KOPT-K1 (cell line): ENCODE measurements around the gene ZNF212.
"Not testable (repeated sequence)": the region's sequence is repeated elsewhere in the genome, so short reads cannot be mapped to it uniquely, and the experiment has no call there.

Source experiments
- H3K27ac ChIP-seq: fragments of 200-600 bp; sonication (generic); 2 replicates; pipeline ENCODE4 v1.5.1; 2016; ENCODE audit warnings: antibody characterized with exemption, mild to moderate bottlenecking, low read depth, low read length; ENCODE audit not compliant: poor library complexity, severe bottlenecking
- H3K36me3 ChIP-seq: fragments of 200-600 bp; sonication (generic); 2 replicates; pipeline ENCODE4 v1.5.1; 2017; ENCODE audit warnings: antibody characterized with exemption, mild to moderate bottlenecking, low read length, moderate library complexity; ENCODE audit not compliant: insufficient read depth
- H3K9me3 ChIP-seq: fragments of 200-600 bp; sonication (generic); 2 replicates; pipeline ENCODE4 v1.5.1; 2017; ENCODE audit warnings: antibody characterized with exemption, low read length, mild to moderate bottlenecking; ENCODE audit not compliant: insufficient read depth, poor library complexity, severe bottlenecking

The ZNF212 gene

DNA sequence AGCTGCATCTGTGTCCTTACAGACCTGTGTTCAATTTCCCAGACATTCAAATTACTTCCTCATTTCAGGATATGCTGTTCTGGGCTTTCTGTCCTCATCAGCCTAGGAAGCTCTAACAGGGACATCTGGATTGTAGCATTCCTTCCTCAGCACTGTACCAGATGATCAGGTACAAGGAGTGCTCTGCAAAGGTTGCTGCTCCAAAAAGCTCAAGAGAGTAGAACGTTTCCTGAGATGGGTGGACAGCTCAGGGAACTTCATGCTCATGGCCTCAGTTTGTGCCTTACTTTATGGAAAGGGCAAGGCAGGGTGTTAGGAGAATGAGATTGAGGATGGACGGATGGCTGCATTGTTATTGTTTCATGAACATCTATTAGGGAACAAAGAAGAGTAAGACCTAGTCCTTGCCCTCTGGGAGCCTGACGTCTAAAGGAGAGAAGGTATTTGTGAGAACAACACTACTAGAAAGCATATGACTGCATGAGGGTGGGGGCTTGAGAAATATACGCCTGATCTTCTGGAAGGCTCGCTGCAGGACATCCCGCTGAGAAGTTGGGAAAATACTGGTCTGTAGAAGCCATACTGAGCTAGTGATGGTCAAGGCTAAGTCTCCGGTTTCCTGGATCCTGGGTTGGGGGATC is 10.5 kb upstream of the ZNF212 start:
- H3K27ac ChIP-seq, result no peak overlapping the region

DNA sequence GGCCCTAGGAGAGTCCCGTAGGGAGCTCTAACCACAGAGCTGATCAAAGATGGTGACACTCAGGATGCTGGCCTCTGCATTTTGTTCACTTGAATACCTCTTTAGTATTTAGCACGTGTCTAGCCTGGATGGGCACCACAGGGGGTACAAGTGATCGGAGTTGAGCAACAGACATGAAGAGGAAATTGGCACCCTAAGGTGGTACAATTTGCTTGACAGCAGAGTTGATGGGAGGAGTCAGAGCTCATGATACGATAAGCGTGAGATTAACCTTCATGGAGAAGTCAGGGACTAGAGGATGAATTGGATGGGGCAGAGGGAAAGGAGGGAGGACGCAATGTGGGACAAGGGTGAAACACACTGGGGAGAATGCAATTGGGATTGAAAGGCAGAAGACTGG is 9.9 kb upstream of the ZNF212 start:
- Histone ChIP-seq H3K9me3 (no peaks in the 10 kb centered on the region), H3K36me3 (peaks cover 19% of the 10 kb centered on the region), H3K27ac (no peak overlapping the region)

More for the DNA sequence above, 10.5 kb upstream of the ZNF212 start:
- H3K9me3 ChIP-seq, result no peaks in the 10 kb centered on the region
- peaks cover 25% of the 10 kb centered on the region for H3K36me3 ChIP-seq

DNA sequence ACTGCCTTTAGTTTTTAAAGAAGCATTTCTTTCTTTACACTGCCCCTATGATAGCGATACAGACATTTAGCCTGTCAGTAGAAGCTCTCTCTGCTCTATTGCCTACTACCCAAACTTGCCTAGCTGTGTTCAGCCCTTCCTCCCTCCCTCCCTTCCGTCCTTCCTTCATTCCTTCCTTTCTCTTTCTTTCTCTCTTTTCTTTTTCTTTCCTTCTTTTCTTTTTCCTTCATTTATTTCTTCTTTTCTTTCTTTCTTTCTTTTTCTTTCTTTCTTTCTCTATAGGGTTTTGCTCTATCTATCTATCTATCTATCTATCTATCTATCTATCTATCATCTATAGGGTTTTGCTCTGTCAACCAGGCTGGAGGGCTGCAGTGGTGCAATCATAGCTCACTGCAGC is 7.1 kb upstream of the ZNF212 start:
- no peak overlapping the region for H3K27ac ChIP-seq
- no peaks in the 10 kb centered on the region for H3K36me3 ChIP-seq
- H3K9me3 ChIP-seq, result no peaks in the 10 kb centered on the region

DNA sequence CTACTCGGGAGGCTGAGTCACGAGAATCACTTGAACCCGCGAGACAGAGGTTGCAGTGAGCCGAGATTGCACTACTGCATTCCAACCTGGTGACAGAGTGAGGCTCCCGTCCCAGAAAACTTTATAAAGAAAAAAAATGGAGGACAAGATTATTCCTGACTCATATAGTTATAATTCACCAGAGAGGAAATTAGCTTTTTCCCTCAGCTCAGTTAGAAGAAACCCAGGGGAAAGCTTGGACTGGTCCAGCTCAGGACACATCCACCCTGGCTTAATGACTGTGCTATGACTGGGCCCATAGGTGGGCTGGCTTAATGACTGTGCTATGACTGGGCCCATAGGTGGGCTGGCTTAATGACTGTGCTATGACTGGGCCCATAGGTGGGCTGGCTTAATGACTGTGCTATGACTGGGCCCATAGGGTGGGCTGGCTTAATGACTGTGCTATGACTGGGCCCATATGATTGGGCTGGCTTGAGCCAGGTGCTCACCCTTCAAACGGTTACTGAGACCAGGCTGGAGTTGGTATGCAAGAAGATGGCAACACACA is 5.7 kb upstream of the ZNF212 start:
- not testable (repeated sequence) for H3K36me3 ChIP-seq, H3K9me3 ChIP-seq, H3K27ac ChIP-seq

DNA sequence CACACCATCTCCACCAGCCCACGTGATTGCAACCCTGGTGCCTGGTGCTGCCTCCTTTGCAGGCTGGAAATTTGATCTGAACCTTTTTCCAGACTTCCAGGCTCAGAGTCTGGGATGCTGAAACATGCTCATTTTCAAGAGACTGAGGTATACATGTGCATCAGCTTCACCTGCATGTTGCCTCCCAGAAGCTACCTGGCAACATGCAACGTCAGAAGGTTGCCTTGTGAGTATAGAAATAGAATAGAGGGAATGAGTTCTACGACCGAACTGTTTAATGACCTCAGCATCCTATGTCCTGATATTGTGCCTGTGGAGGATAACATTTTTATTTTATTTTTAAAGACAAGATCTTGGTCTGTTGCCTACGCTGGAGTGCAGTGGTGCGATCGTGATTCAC is 1.9 kb upstream of the ZNF212 start:
- H3K9me3 ChIP-seq, result no peaks in the 10 kb centered on the region
- H3K27ac ChIP-seq, result no peak overlapping the region
- peaks cover 9% of the 10 kb centered on the region; the same call in 1 of the 2 replicates for H3K36me3 ChIP-seq

DNA sequence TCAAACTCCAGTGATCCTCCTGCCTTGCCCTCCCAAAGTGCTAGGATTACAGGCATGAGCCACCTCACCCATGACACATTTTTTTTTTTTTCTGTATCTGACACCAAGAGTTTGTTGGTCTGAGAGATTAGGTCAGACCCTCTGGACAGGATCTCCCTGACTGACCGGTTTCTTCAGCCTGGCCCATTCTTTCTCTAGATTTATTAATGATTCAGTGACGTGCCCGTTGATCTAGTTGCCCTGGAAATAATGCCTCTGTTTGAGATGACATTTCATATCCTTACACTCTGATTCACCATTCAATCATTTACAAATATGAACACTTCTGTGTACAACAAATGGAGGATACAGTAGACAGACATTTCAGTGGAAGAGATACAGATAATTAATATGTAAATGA is 1.4 kb upstream of the ZNF212 start:
- Histone ChIP-seq H3K9me3 (no peaks in the 10 kb centered on the region), H3K27ac (no peak overlapping the region)

DNA sequence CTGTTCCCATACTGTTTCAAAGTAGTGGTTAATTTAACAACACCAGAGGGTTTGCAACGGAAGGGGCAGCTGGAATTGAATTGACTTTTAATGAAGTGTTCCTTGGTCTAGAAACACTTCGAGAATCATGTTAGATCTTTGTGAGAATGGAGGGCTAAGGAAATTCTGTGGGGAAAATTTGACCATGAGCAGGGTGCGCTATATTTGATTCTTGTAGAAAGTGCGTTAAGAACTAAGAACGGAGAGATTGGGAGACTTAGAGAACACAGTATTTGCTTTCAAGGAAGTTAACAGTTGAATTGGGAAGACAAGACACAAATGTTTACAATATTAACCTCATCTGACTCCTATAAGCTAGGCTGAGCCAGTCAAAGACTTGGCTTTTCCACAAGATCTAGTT is 1.2 kb downstream of the ZNF212 start:
- H3K36me3 ChIP-seq, result peaks cover 13% of the 10 kb centered on the region; the same call in 1 of the 2 replicates
- no peaks in the 10 kb centered on the region for H3K9me3 ChIP-seq
- H3K27ac ChIP-seq, result peak overlapping the region; percentile 74

More for the DNA sequence above, 1.4 kb upstream of the ZNF212 start:
- H3K36me3 ChIP-seq, result peaks cover 13% of the 10 kb centered on the region; the same call in 1 of the 2 replicates

DNA sequence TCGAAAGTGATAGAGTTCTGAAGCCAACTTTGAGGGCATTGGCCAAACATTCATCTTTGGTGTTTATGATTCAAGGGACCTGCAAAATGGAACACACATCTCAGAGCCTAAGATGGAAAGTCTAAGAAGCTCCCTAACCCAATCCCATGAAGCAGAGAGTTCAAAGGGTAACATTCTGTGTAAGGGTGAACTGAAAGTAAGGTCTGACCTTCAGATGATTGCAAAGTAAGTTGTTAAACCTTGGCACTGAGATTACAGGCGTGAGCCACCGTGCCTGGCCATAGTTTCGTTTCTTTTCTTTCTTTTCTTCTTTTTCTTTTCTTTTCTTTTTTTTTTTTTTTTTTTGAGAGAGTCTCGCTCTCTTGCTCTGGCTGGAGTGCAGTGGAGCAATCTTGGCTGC is 2.2 kb downstream of the ZNF212 start:
- no peak overlapping the region for H3K27ac ChIP-seq
- peaks cover 13% of the 10 kb centered on the region; the same call in 1 of the 2 replicates for H3K36me3 ChIP-seq
- no peaks in the 10 kb centered on the region for H3K9me3 ChIP-seq

DNA sequence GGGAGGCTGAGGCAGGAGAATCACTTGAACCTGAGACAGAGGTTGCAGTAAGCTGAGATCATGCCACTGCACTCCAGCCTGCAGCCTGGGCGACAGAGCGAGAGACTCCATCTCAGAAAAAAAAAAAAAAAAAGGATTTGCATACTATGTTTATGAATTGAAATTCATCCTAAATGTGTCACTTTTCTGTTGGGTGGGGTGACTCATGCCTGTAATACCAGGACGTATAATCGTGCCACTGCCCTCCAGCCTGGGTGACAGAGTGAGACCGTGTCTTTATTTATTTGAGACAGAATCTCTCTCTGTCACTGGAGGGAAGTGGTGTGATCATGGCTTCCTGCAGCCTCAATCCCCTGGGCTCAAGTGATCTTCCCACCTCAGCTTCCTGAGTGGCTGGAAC is 5.8 kb downstream of the ZNF212 start:
- Histone ChIP-seq H3K9me3 (no peaks in the 10 kb centered on the region), H3K27ac (no peak overlapping the region), H3K36me3 (peaks cover 16% of the 10 kb centered on the region; the same call in 1 of the 2 replicates)

DNA sequence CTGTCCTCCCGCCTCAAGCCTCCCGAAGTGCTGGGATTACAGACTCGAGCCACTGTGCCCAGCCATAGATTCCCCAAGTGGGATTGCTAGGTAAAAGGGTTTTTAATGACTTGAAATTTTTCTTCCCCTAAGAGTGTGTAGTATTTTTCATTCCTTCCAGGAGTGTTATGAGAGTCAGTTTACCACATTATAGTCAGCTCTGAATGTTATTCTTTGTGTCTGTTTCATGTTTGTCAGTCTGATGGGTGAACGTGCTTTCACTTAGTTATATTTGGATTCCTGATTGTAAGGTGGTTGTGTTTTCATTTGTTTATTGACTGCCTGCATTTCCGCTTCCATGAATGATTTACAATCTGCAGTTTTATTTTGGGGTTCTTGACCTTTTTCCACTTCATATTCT is 6.3 kb downstream of the ZNF212 start:
- Histone ChIP-seq H3K9me3 (no peaks in the 10 kb centered on the region), H3K27ac (no peak overlapping the region), H3K36me3 (peaks cover 21% of the 10 kb centered on the region)

DNA sequence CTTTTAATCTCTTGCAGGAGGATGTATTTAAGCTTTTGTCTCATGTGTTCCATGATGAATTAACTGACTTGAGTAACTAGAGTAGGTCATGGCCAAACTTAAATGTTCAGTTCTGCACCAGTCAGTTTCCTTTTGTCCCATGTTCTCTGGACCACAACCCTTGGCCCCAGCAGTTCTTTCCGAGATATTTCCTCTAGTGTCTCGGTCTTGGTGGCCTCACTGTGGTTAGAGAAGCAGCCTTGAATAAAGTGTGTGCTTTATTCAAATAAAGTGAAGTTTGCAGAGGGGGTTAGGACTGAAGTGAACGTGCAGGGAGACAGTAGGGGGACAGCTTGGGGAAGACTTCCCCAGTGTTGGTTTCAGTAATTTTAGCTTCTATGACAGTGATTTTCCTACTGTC is 9.3 kb downstream of the ZNF212 start:
- Histone ChIP-seq H3K27ac (no peak overlapping the region), H3K9me3 (no peaks in the 10 kb centered on the region), H3K36me3 (peaks cover 39% of the 10 kb centered on the region)

DNA sequence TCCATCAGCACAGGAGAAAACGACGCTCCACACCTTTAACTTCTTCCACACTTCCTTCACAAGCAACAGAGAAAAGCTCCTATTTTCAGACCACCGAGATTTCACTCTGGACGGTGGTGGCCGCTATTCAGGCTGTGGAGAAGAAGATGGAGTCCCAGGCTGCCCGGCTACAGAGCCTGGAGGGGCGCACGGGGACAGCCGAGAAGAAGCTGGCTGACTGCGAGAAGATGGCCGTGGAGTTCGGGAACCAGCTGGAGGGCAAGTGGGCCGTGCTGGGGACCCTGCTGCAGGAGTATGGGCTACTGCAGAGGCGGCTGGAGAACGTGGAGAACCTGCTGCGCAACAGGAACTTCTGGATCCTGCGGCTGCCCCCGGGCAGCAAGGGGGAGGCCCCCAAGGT is 10.7 kb downstream of the ZNF212 start:
- peaks cover 52% of the 10 kb centered on the region for H3K36me3 ChIP-seq
- not testable (repeated sequence) for H3K9me3 ChIP-seq, H3K27ac ChIP-seq

DNA sequence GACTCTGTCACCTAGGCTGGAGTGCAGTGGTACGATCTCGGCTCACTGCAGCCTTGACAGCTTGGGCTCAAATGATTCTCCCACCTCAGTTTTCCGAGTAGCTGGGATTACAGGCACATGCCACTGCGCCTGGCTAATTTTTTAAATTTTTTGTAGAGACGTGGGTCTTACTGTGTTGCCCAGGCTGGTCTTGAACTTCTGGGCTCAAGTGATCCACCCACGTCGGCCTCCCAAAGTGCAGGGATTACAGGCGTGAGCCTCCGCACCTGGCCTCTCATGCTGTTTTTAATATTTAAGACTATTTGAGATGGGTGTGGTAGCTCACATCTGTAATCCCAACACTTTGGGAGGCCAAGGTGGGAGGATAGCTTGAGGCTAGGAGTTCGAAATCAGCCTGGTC is 12.1 kb downstream of the ZNF212 start:
- H3K36me3 ChIP-seq, result peaks cover 65% of the 10 kb centered on the region

DNA sequence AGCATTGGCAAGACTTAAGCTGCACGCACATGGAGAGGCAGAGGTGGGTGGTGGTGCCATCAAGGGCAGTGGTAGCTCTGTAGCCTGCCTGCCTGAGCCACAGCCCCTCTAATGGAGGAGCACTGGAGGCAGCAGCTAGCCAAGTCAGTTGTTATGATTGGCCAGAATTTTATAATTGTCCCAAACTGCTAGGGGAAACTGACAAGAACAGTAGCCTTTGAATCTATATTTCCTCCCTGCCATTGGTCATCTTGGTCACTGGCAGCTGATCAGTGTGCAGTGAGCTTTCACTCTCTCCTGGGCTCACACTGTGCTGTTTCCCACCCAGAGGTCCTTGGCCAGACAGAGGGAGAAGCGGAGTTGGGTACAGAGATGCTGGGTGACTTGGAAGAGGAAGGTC is 12.9 kb downstream of the ZNF212 start:
- H3K27ac ChIP-seq, result no peak overlapping the region
- H3K36me3 ChIP-seq, result peaks cover 68% of the 10 kb centered on the region
- H3K9me3 ChIP-seq, result no peaks in the 10 kb centered on the region

More for the DNA sequence above, 12.1 kb downstream of the ZNF212 start:
- not testable (repeated sequence) for H3K27ac ChIP-seq, H3K9me3 ChIP-seq

DNA sequence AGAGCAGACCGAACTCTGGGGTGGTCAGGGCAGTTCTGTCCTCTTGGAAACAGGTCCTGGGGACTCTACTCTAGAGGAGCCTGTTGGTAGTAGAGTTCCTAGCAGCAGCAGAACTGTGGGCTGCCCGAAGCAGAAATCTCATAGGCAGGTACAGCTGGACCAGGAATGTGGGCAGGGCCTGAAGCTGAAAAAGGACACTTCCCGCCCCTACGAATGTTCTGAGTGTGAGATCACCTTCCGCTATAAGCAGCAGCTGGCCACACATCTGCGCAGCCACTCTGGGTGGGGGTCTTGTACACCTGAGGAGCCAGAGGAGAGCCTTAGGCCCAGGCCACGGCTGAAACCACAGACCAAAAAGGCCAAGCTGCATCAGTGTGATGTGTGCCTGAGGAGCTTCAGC is 14.2 kb downstream of the ZNF212 start:
- Histone ChIP-seq H3K36me3 (peaks cover 68% of the 10 kb centered on the region), H3K27ac (no peak overlapping the region), H3K9me3 (no peaks in the 10 kb centered on the region)

DNA sequence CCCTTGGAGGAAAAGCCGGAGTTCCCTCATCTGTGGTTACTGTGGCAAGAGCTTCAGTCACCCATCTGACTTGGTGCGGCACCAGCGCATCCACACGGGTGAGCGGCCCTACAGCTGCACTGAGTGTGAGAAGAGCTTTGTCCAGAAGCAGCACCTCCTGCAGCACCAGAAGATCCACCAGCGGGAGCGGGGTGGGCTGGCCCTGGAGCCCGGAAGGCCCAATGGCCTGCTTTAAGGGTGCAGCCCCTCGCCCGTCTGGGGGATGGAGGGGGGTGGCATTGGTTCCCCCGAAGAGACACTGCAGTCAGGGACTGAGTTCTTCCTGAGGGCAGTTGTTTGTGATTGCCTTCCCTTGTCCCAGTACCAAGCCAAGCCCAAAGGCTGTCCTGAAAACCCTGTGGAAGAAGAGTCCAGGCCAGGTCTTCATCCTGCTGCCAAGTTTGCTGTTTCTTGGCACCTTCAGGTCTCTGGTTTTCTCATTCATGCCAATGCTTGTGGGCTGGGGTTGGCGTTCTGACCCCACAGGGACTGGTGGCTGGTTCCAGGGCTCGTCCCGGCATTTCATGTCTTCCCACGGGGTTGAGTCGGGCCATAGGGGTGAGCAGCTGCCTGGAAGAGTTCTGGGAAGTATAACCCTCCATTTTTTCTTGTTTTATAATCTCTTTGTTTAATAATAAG is 14.9 kb downstream of the ZNF212 start:
- peaks cover 68% of the 10 kb centered on the region for H3K36me3 ChIP-seq
- H3K9me3 ChIP-seq, result no peaks in the 10 kb centered on the region
- H3K27ac ChIP-seq, result no peak overlapping the region
